Stimulated activated CD4-positive, alpha-beta T cell treated with anti-CD3 and anti-CD28 coated beads, Interleukin-12 subunit alpha, Interleukin-12 subunit beta, amount 100 ng/mL, for 24 hours (primary cell): Measurements from ENCODE around the gene FAT1.

Source experiments
- DNase-seq, 2 experiments: peaks; one replicate each; pipeline ENCODE4 v3.0.0-alpha.2; 2020; ENCODE audit warnings: low read depth in 2 of 2

Gene FAT1

GRCh38 chr4:186699881-186700397 lies 23.7 kb downstream of the FAT1 start:
- DNase-seq = no peak

DNA sequence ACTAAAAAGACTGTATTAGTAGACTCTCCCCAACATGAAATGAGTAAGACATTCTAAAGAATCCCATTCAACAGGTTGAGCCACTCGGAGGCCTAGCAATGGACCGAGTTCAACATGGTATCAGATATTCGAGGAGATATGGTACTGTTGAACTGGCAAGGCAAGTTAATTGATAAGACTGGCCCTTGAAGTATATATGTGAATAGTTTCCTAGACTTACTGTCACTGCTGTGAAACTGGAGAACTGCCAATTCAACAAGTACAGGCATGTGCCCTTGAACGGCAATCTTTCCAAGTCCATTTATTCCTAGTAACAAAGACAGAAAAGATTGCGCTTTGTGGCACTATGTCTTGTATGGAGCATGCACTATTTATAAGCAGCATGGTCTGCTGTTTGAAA lies 24.4 kb downstream of the FAT1 start:
- no peak for DNase-seq

DNA sequence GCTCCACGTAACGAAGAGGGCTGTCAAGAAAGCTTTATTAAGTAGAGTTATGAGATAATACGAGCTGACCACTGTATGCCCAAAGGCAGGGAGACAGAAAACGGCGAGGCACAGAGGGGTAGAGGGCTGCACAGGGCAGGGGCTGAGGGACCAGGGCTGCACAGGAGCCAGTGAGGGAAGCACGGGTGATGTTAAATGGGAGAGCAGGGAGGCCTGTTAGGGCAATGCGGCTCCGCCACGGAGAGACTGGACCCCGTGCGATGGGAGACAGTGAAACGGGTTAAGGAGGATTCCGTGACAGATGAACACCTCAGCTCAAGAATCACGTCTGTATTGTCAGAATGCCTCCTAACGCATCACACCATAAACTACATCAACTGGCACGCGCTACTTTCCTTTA lies 25.1 kb downstream of the FAT1 start:
- DNase-seq = no peak

GRCh38 chr4:186698028-186698427 lies 25.6 kb downstream of the FAT1 start:
- DNase-seq = no peak

- DNase-seq = no peak
Observed at GRCh38 chr4:186695392-186695791, 28.3 kb downstream of the FAT1 start.

DNA sequence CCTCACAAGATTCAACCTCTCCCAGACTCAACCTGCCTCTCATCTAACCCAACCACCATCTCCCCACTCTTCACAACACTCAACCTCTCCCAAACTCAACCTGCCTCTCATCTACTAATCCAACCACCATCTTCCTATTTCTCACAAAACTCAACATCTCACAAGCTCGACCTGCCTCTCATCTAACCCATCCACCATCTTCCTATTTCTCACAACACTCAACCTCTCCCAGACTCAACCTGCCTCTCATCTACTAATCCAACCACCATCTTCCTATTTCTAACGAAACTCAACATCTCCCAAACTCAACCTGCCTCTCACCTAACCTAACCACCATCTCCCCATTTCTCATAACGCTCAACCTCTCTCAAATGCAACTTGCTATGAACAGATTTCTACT lies 29.8 kb downstream of the FAT1 start:
- DNase-seq = no peak

GRCh38 chr4:186693159-186693815 lies 30.4 kb downstream of the FAT1 start:
- no peak for DNase-seq

- no peak for DNase-seq
Observed at GRCh38 chr4:186691396-186691795, 32.3 kb downstream of the FAT1 start.

GRCh38 chr4:186689476-186689875 lies 34.2 kb downstream of the FAT1 start:
- DNase-seq = no peak

DNA sequence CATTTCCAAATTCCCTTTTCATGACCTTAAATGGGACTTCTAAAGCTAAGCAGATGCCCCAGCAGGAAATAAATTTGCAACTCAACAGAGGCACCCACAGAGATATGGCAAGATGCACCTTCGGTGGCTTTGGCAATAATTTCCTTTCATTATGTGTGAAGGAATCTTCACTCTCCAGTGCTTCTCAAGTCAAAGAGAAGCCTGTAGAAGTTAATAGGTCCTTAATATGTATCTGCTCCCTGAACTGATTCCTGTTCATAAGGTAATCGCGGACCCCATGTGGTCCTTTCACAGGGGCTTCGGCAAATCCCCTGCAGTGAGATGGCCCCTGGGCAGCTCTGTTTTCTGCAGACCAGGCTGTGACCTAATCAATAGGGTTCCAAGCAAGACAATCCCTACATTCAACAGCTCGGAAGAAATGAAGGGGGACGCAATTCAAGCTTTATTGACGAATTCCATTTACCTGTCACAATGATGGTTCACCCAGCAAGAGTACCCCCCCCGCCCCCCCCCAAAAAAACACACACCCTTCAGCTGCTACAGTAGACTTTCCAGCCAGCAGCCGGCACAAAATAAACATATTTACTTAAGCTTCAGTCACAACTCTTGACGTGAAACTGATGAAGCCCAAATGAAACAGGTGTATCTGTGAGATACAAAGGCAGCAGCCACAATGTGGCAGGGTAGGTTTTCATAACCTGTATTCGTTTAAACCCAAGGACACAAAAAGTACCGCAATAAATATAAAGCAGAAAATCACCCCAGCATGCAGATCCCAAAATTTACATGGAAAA lies 35.3 kb downstream of the FAT1 start:
- no peak for DNase-seq

- no peak for DNase-seq
Observed at GRCh38 chr4:186687265-186687664, 36.4 kb downstream of the FAT1 start.

GRCh38 chr4:186685767-186686183 lies 37.9 kb downstream of the FAT1 start:
- no peak for DNase-seq

- no peak for DNase-seq
Observed at GRCh38 chr4:186684889-186685309, 38.8 kb downstream of the FAT1 start.

GRCh38 chr4:186684220-186684619 lies 39.4 kb downstream of the FAT1 start:
- DNase-seq = no peak

DNA sequence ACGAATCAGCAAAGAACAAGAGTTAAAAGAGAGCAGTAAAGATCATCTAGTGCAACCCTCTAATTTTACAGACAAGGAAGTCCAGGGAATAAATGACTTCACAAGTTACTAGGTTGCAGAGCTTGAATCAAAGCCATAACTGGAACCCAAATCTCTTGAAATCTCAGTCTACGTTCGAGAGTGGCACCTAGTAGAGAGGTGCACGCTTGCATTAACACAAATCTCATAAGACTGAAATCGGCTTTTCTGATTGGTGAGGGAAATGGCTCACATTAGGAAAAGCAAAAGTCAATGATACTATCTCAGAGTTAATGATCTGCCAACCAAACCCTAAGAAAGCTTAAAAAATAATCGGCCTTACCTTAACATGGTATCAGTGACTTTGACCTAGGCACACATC lies 43.0 kb downstream of the FAT1 start:
- no peak for DNase-seq

- DNase-seq = no peak
Observed at GRCh38 chr4:186676531-186677161, 47.0 kb downstream of the FAT1 start.

GRCh38 chr4:186669735-186670134 lies 53.9 kb downstream of the FAT1 start:
- no peak for DNase-seq

DNA sequence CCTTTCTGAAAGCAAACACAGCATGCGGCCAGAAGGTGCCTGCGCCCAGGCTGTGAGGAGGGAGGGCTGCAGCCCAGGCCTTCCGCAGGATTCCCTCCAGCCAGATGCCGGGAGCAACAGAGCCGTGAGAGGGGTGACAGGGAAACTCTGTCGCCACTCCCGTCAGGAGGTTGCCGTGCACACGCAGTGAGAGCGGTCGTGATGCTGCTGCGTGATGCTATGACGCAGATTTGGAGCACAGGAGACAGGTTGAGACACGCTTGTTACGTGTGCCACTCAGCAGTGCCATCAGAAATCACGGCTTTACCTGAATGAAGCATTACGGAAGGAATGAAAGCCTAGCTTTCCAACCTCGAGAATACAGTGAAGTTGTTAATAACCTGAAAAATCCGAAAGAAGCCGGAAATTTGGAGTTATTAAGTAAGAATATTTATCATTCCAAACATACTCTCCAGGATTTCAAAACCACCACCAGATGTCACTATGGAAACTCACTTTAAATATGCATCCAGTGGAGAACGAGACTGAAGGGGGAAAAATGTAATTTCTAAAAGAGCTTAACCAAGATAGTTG lies 54.4 kb downstream of the FAT1 start:
- no peak for DNase-seq

DNA sequence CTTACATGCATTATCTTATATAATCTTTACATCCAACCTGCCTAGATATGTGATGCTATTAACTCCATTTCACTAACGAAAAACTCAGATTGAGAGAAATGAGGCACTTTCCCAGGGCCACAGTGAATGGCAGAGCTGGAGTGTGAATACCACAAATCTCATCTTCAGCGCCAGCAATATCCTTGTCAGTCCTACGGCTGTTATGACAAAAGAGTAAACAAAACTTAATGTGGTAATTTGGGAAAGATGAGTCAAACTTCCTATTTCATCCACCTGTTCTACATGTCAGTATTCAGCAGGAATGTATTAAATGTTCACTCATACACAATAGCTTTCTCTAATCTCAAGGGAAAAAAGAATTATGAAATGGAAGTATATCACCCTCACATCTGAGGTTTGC lies 56.9 kb downstream of the FAT1 start:
- DNase-seq = no peak

- DNase-seq = no peak
Observed at GRCh38 chr4:186666252-186666651, 57.4 kb downstream of the FAT1 start.

- no peak for DNase-seq
Observed at GRCh38 chr4:186660403-186660802, 63.3 kb downstream of the FAT1 start.

- no peak for DNase-seq
Observed at GRCh38 chr4:186659935-186660334, 63.7 kb downstream of the FAT1 start.
